Measurements from ENCODE around the gene PSMD5. TPM values are rescaled to one million over a fixed set of nuclear protein-coding genes. Genes with fewer than 3 reads are reported as not detected.

PSMD5 gene
- total RNA-seq (2012; rRNA removed) = 25.6 and 38.9 TPM in 2 replicates
- 23.1 and 26.1 TPM in 2 replicates for polyA plus RNA-seq (2012; rRNA removed)
- polyA plus RNA-seq (2012; cell fraction: cytosol; rRNA removed) = 8.2 and 8.4 TPM in 2 replicates
- 3.0 and 16.9 TPM in 2 replicates for polyA plus RNA-seq (2012; cell fraction: nucleus; rRNA removed; ENCODE audit: low replicate concordance)
- Bru-seq, nascent RNA = percentile 87 among the genes with signal in this experiment
- percentile 92 among the genes with signal in this experiment for BruChase-seq, experiment 1, labeled RNA remaining after a 6-hour chase
- percentile 89 among the genes with signal in this experiment for BruChase-seq, experiment 2, labeled RNA remaining after a 2-hour chase
- long read RNA-seq, transcript PSMD5-201 (10 exons, 3,443 nt) = major isoform, 92 of 101 reads
- long read RNA-seq, partial matches to known transcripts = 1 of 101 reads
- long read RNA-seq, other reads (novel, unspliced or antisense) = 8 of 101 reads

DNA sequence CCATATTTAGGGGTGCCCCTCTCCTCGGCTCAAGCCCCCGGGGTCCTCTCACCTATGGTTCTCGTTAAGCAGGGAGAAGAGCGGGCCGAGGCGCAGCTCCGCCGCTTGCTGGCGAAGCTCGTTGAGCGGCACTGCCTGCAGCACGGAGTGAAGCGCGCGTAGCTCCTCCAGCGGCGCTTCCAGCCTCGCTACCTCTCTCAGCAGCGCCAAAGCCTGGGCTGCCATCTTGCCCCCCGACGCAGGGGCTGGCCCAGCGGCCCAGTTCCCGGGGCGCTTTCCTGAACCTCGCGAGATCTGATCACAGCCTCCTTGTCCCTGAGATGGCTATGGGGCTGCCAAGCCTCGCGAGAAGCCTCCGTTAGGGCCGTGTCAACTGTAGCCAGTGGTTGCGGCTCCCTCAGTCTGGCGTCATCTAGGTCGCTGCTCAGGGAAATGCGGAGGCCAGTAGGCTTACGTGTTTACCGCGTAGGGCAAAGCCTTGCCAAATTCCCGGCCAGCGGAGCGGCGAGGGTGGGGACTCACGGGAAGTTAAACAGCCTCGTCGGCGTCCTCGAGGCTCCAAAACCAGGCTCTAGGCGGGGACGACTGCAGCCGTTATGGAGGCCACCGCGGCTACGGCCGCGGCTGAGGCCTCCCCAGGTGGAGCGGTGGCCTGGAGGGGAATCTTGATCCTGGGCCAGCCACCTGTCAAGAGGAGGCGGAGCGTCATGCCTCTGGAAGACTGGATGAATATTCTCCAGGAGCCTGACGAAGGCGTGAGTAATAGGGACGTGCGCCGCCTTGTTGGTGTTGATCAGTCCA, at the start of gene PSMD5:
Gene PSMD5 (minus strand): TSS at position 238 of the 801 bp plus-strand sequence. CDS start 13 bp downstream, at position 225.
- Histone ChIP-seq H3K27me3 (ENCODE audit: control insufficient read depth, insufficient read depth, low read length) (no peaks in the 10 kb centered on the region), H3K9me1 (ENCODE audit: insufficient read depth, low read length) (peaks cover 12% of the 10 kb centered on the region), H3K4me1 (ENCODE audit: control insufficient read depth, insufficient read depth, low read length) (peaks cover 7% of the 10 kb centered on the region), H3K79me1 (ENCODE audit: low read depth in 1 of 2, low read length in 2 of 2) (peaks cover 23 to 61% of the 10 kb centered on the region in 2 experiments; a peak in 3 of 4 replicates), H4K5ac (ENCODE audit: low read depth, low read length) (peak within 1 kb of the TSS; percentile 88), H3K14ac (replicated peaks; ENCODE audit: low read depth, low read length) (peak within 1 kb of the TSS; percentile 94), H3K9ac (ENCODE audit: low read depth, low read length) (peak within 1 kb of the TSS; percentile 93), H4K20me1 (ENCODE audit: insufficient read depth, low read length) (peaks cover 10% of the 10 kb centered on the region; the same call in 1 of the 2 replicates), H2BK120ac (ENCODE audit: low read depth, low read length) (peak within 1 kb of the TSS; percentile 29; the same call in 1 of the 2 replicates), H3K4me2 (ENCODE audit: low read depth, low read length) (peak within 1 kb of the TSS; percentile 86), H3K27ac (ENCODE audit: insufficient read depth, low read length) (peak within 1 kb of the TSS; percentile 91), H3K36me3 (ENCODE audit: control insufficient read depth, insufficient read depth, low read length) (peaks cover 1% of the 10 kb centered on the region; the same call in 1 of the 2 replicates), H2AK9ac (replicated peaks; ENCODE audit: low read depth, low read length, poor library complexity) (peak within 1 kb of the TSS; percentile 96), H4K91ac (ENCODE audit: insufficient read depth, low read depth, low read length) (peak within 1 kb of the TSS; percentile 83; the same call in 1 of the 2 replicates), H3K9me3 (ENCODE audit: control insufficient read depth, insufficient read depth, low read length) (no peaks in the 10 kb centered on the region), H3K4me3 (ENCODE audit: insufficient read depth, low read depth, low read length) (peak within 1 kb of the TSS; percentile 91), H2AK5ac (ENCODE audit: low read depth, low read length) (peak within 1 kb of the TSS; percentile 67; the same call in 1 of the 2 replicates), H3K18ac (ENCODE audit: low read depth, low read length) (peak within 1 kb of the TSS; percentile 72), H2AFZ (replicated peaks; ENCODE audit: low read length, poor library complexity) (peak within 1 kb of the TSS; percentile 93), H3K23ac (ENCODE audit: low read depth, low read length) (peak within 1 kb of the TSS; percentile 92), H2BK5ac (ENCODE audit: low read depth, low read length, poor library complexity, severe bottlenecking) (peak within 1 kb of the TSS; percentile 78), H3K4ac (ENCODE audit: low read depth, low read length) (peak within 1 kb of the TSS; percentile 85), H3K56ac (ENCODE audit: extremely low read depth, insufficient read depth, low read length) (peak within 1 kb of the TSS; percentile 77), H2BK15ac (ENCODE audit: low read depth, low read length) (no peak within 1 kb of the TSS), H4K8ac (ENCODE audit: low read depth in 2 of 2, low read length in 2 of 2) (peak within 1 kb of the TSS; percentile 82 to 94), H2BK20ac (ENCODE audit: low read depth, low read length) (no peak within 1 kb of the TSS)
- dilution Hi-C loops (cut with HindIII; ENCODE audit: low sequenced_read_pairs, unreplicated experiment) = no loop called here
- no peak for TF ChIP-seq CHD1 (IDR thresholded peaks at IDR 0.05; ENCODE audit: low read depth, low read length)
- TF ChIP-seq, protein P1, sequence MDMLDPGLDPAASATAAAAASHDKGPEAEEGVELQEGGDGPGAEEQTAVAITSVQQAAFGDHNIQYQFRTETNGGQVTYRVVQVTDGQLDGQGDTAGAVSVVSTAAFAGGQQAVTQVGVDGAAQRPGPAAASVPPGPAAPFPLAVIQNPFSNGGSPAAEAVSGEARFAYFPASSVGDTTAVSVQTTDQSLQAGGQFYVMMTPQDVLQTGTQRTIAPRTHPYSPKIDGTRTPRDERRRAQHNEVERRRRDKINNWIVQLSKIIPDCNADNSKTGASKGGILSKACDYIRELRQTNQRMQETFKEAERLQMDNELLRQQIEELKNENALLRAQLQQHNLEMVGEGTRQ (IDR thresholded peaks at IDR 0.05; ENCODE audit: low read depth, low read length) = no peak
- peak; percentile 74 for TF ChIP-seq CEBPB (IDR thresholded peaks at IDR 0.05; ENCODE audit: low read depth, low read length)
- peak; percentile 35; the same call in 1 of the 2 replicates for TF ChIP-seq MXI1 (IDR thresholded peaks at IDR 0.05; ENCODE audit: borderline replicate concordance, low read depth, low read length)
- peak; percentile 33; the same call in 1 of the 2 replicates for TF ChIP-seq MAZ (IDR thresholded peaks at IDR 0.05; ENCODE audit: borderline replicate concordance, low read depth, low read length)
- TF ChIP-seq RCOR1 (IDR thresholded peaks at IDR 0.05; ENCODE audit: insufficient replicate concordance, low read length) = peak; percentile 82
- TF ChIP-seq POLR2A (IDR thresholded peaks at IDR 0.05; ENCODE audit: low read depth, low read length) = peak; percentile 92
- TF ChIP-seq, protein P2, sequence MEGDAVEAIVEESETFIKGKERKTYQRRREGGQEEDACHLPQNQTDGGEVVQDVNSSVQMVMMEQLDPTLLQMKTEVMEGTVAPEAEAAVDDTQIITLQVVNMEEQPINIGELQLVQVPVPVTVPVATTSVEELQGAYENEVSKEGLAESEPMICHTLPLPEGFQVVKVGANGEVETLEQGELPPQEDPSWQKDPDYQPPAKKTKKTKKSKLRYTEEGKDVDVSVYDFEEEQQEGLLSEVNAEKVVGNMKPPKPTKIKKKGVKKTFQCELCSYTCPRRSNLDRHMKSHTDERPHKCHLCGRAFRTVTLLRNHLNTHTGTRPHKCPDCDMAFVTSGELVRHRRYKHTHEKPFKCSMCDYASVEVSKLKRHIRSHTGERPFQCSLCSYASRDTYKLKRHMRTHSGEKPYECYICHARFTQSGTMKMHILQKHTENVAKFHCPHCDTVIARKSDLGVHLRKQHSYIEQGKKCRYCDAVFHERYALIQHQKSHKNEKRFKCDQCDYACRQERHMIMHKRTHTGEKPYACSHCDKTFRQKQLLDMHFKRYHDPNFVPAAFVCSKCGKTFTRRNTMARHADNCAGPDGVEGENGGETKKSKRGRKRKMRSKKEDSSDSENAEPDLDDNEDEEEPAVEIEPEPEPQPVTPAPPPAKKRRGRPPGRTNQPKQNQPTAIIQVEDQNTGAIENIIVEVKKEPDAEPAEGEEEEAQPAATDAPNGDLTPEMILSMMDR (conservative IDR thresholded peaks at IDR 0.05; ENCODE audit: low read depth, low read length) = 0 out of 2 replicates have a peak, but pooled peaks have one; percentile 3
- TF ChIP-seq FOS (IDR thresholded peaks at IDR 0.05; ENCODE audit: low read depth, low read length) = 0 out of 2 replicates have a peak, but pooled peaks have one; percentile 16
- TF ChIP-seq RAD21 (IDR thresholded peaks at IDR 0.05; ENCODE audit: low read length) = no peak
- intact Hi-C loops (cut with micrococcal nuclease) = loop anchor here (2.0 kb wide), 1 partner anchor 50 kb away; the partner anchor contains the start of gene FBXW2
- in situ Hi-C loops (cut with MboI; ENCODE audit: low sequenced_read_pairs) = no loop called here
- no TSS peak for BruUV-seq (replicated peaks)
- ChIA-PET POLR2A (ENCODE audit: unreplicated experiment) (no interaction called here), CTCF (no interaction called here)
- WGBS, 2 experiments (ENCODE audit: extremely low coverage in 2 of 2, insufficient read length in 1 of 2) = 0% methylated on average over 33 of the region's 62 CpGs; no CpG with 5 or more reads in 1 of the 2 experiments
- peak; percentile 99 for ATAC-seq (ENCODE audit: low read depth)
- peak; percentile 100 for DNase-seq

Measured in IMR-90 (cell line).